ENCODE results near the gene ALDH1A3. TPM values are rescaled to one million over a fixed set of nuclear protein-coding genes. Genes with fewer than 3 reads are reported as not detected.
A peak's percentile ranks its signal among the peaks of the same experiment; 100 is the strongest.

Gene ALDH1A3
- total RNA-seq, 1 experiment from 2014 or later: 14.0 TPM

- no peak for TF ChIP-seq ERG (CRISPR knock-in tag; IDR thresholded peaks at IDR 0.05)
Observed at GRCh38 chr15:100898152-100898490, 18.5 kb downstream of the ALDH1A3 start (continued).

- DNase-seq (ENCODE audit: low spot score) (no peak), ATAC-seq (no peak)
- POLR2A ChIA-PET: no interaction called here
- Mint-ChIP-seq H3K36me3 (no peaks in the 10 kb centered on the region), H3K4me1 (peaks cover 7% of the 10 kb centered on the region; the same call in 1 of the 2 replicates), H3K27me3 (ENCODE audit: low read depth) (no peaks in the 10 kb centered on the region), H3K27ac (peak overlapping the region; percentile 27; the same call in 1 of the 2 replicates), H3K4me3 (no peak overlapping the region), H3K9me3 (peaks cover 1% of the 10 kb centered on the region; the same call in 1 of the 2 replicates)
- CTCF ChIA-PET: interaction anchor here (1.4 to 2.9 kb wide), 3 partner anchors 26 to 110 kb away, joined by 3 to 10 read pairs (median 4); no protein-coding TSS in a partner anchor
- TF ChIP-seq RORB (CRISPR knock-in tag; IDR thresholded peaks at IDR 0.05) (no peak), GTF2I (CRISPR knock-in tag; conservative IDR thresholded peaks at IDR 0.05) (no peak), TEAD4 (CRISPR knock-in tag; IDR thresholded peaks at IDR 0.05) (no peak), PRDM15 (CRISPR knock-in tag; IDR thresholded peaks at IDR 0.05) (no peak), ZNF263 (CRISPR knock-in tag; IDR thresholded peaks at IDR 0.05; ENCODE audit: low read depth) (no peak), E2F4 (CRISPR knock-in tag; IDR thresholded peaks at IDR 0.05; ENCODE audit: borderline replicate concordance, low read depth) (no peak), ATF3 (CRISPR knock-in tag; conservative IDR thresholded peaks at IDR 0.05) (no peak), GABPB1 (CRISPR knock-in tag; IDR thresholded peaks at IDR 0.05) (no peak), ETV6 (CRISPR knock-in tag; IDR thresholded peaks at IDR 0.05) (no peak), FOXP1 (CRISPR knock-in tag; IDR thresholded peaks at IDR 0.05; ENCODE audit: borderline replicate concordance) (no peak), EMX1 (CRISPR knock-in tag; IDR thresholded peaks at IDR 0.05) (no peak), NFYB (CRISPR knock-in tag; conservative IDR thresholded peaks at IDR 0.05; ENCODE audit: low read depth) (no peak), STAT6 (CRISPR knock-in tag; conservative IDR thresholded peaks at IDR 0.05; ENCODE audit: low read depth) (no peak), ZNF416 (CRISPR knock-in tag; IDR thresholded peaks at IDR 0.05) (no peak), ZNF425 (CRISPR knock-in tag; conservative IDR thresholded peaks at IDR 0.05) (no peak), ZNF219 (CRISPR knock-in tag; IDR thresholded peaks at IDR 0.05; ENCODE audit: borderline replicate concordance) (no peak), ATF6 (CRISPR knock-in tag; IDR thresholded peaks at IDR 0.05) (no peak), E2F1 (CRISPR knock-in tag; IDR thresholded peaks at IDR 0.05) (no peak), ZBTB21 (CRISPR knock-in tag; IDR thresholded peaks at IDR 0.05; ENCODE audit: borderline replicate concordance) (no peak), ZNF121 (CRISPR knock-in tag; IDR thresholded peaks at IDR 0.05) (no peak)
Observed at GRCh38 chr15:100898661-100899462, 19.2 kb downstream of the ALDH1A3 start.
